GM19397 (cell line): Measurements from ENCODE around the gene HHATL.

Experiments used
- ATAC-seq: cut with Tn5 transposase; IDR thresholded peaks from one replicate; pipeline ENCODE4 v1.9.1; 2021; ENCODE audit warnings: mild to moderate bottlenecking, moderate library complexity; ENCODE audit not compliant: unreplicated experiment

Gene HHATL

GRCh38 chr3:42666577-42666998 lies 36.0 kb downstream of the HHATL start:
- ATAC-seq: no peak

- ATAC-seq: no peak
These were observed 36.6 kb downstream of the HHATL start for GRCh38 chr3:42666022-42666421.

- ATAC-seq: no peak
These were observed 37.3 kb downstream of the HHATL start for GRCh38 chr3:42665050-42665878.

GRCh38 chr3:42664438-42664803 lies 38.2 kb downstream of the HHATL start:
- ATAC-seq: no peak

GRCh38 chr3:42663581-42664437 lies 38.8 kb downstream of the HHATL start:
- no peak for ATAC-seq

- ATAC-seq: no peak
These were observed 39.6 kb downstream of the HHATL start for GRCh38 chr3:42662813-42663535.

- no peak for ATAC-seq
These were observed 40.4 kb downstream of the HHATL start for GRCh38 chr3:42662037-42662812.

- ATAC-seq: no peak
These were observed 41.0 kb downstream of the HHATL start for GRCh38 chr3:42661593-42662022.

- ATAC-seq: no peak
These were observed 41.7 kb downstream of the HHATL start for GRCh38 chr3:42660898-42661297.

GRCh38 chr3:42660131-42660715 lies 42.4 kb downstream of the HHATL start:
- ATAC-seq: no peak

- no peak for ATAC-seq
These were observed 43.0 kb downstream of the HHATL start for GRCh38 chr3:42659451-42660130.

- no peak for ATAC-seq
These were observed 43.7 kb downstream of the HHATL start for GRCh38 chr3:42658771-42659390.

GRCh38 chr3:42658091-42658770 lies 44.4 kb downstream of the HHATL start:
- no peak for ATAC-seq

- ATAC-seq: no peak
These were observed 44.9 kb downstream of the HHATL start for GRCh38 chr3:42657675-42658074.

GRCh38 chr3:42656680-42657610 lies 45.7 kb downstream of the HHATL start:
- ATAC-seq: no peak

- ATAC-seq: no peak
These were observed 46.5 kb downstream of the HHATL start for GRCh38 chr3:42655980-42656679.

- ATAC-seq: no peak
These were observed 47.2 kb downstream of the HHATL start for GRCh38 chr3:42655331-42655888.
